Upper lobe of right lung (tissue), 1 donor: ENCODE results near the gene LPCAT3. TPM values are rescaled to one million over a fixed set of nuclear protein-coding genes. Genes with fewer than 3 reads are reported as not detected.
A peak's percentile ranks its signal among the peaks of the same experiment; 100 is the strongest.

Experiments
- ATAC-seq: fragments of 200-7000 bp; cut with Tn5 transposase; one replicate; pipeline ENCODE4 v1.9.1; 2020; ENCODE audit warnings: mild to moderate bottlenecking, moderate library complexity
- DNase-seq: peaks from one replicate; pipeline ENCODE4 v3.0.0-alpha.2; 2020
- H3K27ac ChIP-seq: fragments of 200-600 bp; one replicate; pipeline ENCODE4 v1.8.0; 2022
- H3K27me3 ChIP-seq: fragments of 200-600 bp; one replicate; pipeline ENCODE4 v1.8.0; 2022; ENCODE audit warnings: mild to moderate bottlenecking
- H3K36me3 ChIP-seq: fragments of 200-600 bp; one replicate; pipeline ENCODE4 v1.8.0; 2022
- H3K4me1 ChIP-seq: fragments of 200-600 bp; one replicate; pipeline ENCODE4 v1.8.0; 2022
- H3K4me3 ChIP-seq: fragments of 200-600 bp; one replicate; pipeline ENCODE4 v1.8.0; 2022; ENCODE audit warnings: mild to moderate bottlenecking
- H3K9me3 ChIP-seq: fragments of 200-600 bp; one replicate; pipeline ENCODE4 v1.8.0; 2022
- intact Hi-C: fragments of 100-400 bp; cut with DNase I; formaldehyde crosslinking; loops from one replicate; pipeline ENCODE4 v1.11.0; 2022
- total RNA-seq: library from RNA; stranded (reverse); fragmentation: NEBNext Ultra II Directional; extraction: Animal tissue kit (Norgen Biotek cat#: 25700); gene quantifications from one replicate; pipeline ENCODE4 v1.2.1, GENCODE V29; 2021
- TF ChIP-seq, protein P1 (sequence below): fragments of 200-600 bp; IDR thresholded peaks from one replicate; pipeline ENCODE4 v1.8.0; 2022; ENCODE audit warnings: antibody characterized with exemption
- donor health status: DM: no; HTN: yes; CAD: no; lungs with severe emphysema.

Gene LPCAT3
- total RNA-seq, 1 donor from 2014 or later = 70.5 TPM

DNA sequence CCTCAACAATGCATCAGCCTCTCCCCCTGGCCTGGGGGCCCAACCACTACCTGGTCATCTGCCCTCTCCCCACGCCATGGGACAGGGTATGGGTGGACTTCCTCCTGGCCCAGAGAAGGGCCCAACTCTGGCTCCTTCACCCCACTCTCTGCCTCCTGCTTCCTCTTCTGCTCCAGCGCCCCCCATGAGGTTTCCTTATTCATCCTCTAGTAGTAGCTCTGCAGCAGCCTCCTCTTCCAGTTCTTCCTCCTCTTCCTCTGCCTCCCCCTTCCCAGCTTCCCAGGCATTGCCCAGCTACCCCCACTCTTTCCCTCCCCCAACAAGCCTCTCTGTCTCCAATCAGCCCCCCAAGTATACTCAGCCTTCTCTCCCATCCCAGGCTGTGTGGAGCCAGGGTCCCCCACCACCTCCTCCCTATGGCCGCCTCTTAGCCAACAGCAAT lies 82.1 kb downstream of the LPCAT3 start:
- H3K27ac ChIP-seq = no peak overlapping the region
- peaks cover 39% of the 10 kb centered on the region for H3K36me3 ChIP-seq
- peaks cover 44% of the 10 kb centered on the region for H3K4me1 ChIP-seq
- no peak for ATAC-seq
- no peaks in the 10 kb centered on the region for H3K27me3 ChIP-seq
- intact Hi-C loops = loop anchor here (10.0 kb wide), 1 partner anchor 61 kb away; the partner anchor contains the start of gene SPSB2
- H3K4me3 ChIP-seq = no peak overlapping the region
- TF ChIP-seq, protein P1, sequence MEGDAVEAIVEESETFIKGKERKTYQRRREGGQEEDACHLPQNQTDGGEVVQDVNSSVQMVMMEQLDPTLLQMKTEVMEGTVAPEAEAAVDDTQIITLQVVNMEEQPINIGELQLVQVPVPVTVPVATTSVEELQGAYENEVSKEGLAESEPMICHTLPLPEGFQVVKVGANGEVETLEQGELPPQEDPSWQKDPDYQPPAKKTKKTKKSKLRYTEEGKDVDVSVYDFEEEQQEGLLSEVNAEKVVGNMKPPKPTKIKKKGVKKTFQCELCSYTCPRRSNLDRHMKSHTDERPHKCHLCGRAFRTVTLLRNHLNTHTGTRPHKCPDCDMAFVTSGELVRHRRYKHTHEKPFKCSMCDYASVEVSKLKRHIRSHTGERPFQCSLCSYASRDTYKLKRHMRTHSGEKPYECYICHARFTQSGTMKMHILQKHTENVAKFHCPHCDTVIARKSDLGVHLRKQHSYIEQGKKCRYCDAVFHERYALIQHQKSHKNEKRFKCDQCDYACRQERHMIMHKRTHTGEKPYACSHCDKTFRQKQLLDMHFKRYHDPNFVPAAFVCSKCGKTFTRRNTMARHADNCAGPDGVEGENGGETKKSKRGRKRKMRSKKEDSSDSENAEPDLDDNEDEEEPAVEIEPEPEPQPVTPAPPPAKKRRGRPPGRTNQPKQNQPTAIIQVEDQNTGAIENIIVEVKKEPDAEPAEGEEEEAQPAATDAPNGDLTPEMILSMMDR = no peak
- DNase-seq = no peak
- no peaks in the 10 kb centered on the region for H3K9me3 ChIP-seq

- DNase-seq = no peak
- peaks cover 33% of the 10 kb centered on the region for H3K36me3 ChIP-seq
- peaks cover 50% of the 10 kb centered on the region for H3K4me1 ChIP-seq
- no peak for ATAC-seq
- no peak overlapping the region for H3K27ac ChIP-seq
- TF ChIP-seq, protein P1 = no peak
- H3K9me3 ChIP-seq = no peaks in the 10 kb centered on the region
- intact Hi-C loops = loop anchor here (10.0 kb wide), 1 partner anchor 61 kb away; the partner anchor contains the start of gene SPSB2
- H3K27me3 ChIP-seq = no peaks in the 10 kb centered on the region
- no peak overlapping the region for H3K4me3 ChIP-seq
These were observed 82.7 kb downstream of the LPCAT3 start for GRCh38 chr12:6935371-6936193.

GRCh38 chr12:6934110-6934509 lies 84.2 kb downstream of the LPCAT3 start:
- intact Hi-C loops = loop anchor here (10.0 kb wide), 1 partner anchor 59 kb away; the partner anchor contains the start of gene SPSB2
- H3K27ac ChIP-seq = peak overlapping the region; percentile 42
- DNase-seq (no peak), ATAC-seq (no peak)
- peaks cover 28% of the 10 kb centered on the region for H3K36me3 ChIP-seq
- peaks cover 64% of the 10 kb centered on the region for H3K4me1 ChIP-seq
- TF ChIP-seq, protein P1 = no peak
- no peak overlapping the region for H3K4me3 ChIP-seq
- no peaks in the 10 kb centered on the region for H3K27me3 ChIP-seq
- H3K9me3 ChIP-seq = no peaks in the 10 kb centered on the region

GRCh38 chr12:6932766-6933165 lies 85.5 kb downstream of the LPCAT3 start:
- H3K27ac ChIP-seq = peak overlapping the region; percentile 42
- no peaks in the 10 kb centered on the region for H3K27me3 ChIP-seq
- peaks cover 28% of the 10 kb centered on the region for H3K36me3 ChIP-seq
- intact Hi-C loops = loop anchor here (10.0 kb wide), 1 partner anchor 58 kb away; the partner anchor contains the start of gene SPSB2
- ATAC-seq (no peak), DNase-seq (no peak)
- no peak overlapping the region for H3K4me3 ChIP-seq
- no peaks in the 10 kb centered on the region for H3K9me3 ChIP-seq
- peaks cover 58% of the 10 kb centered on the region for H3K4me1 ChIP-seq
- TF ChIP-seq, protein P1 = no peak

DNA sequence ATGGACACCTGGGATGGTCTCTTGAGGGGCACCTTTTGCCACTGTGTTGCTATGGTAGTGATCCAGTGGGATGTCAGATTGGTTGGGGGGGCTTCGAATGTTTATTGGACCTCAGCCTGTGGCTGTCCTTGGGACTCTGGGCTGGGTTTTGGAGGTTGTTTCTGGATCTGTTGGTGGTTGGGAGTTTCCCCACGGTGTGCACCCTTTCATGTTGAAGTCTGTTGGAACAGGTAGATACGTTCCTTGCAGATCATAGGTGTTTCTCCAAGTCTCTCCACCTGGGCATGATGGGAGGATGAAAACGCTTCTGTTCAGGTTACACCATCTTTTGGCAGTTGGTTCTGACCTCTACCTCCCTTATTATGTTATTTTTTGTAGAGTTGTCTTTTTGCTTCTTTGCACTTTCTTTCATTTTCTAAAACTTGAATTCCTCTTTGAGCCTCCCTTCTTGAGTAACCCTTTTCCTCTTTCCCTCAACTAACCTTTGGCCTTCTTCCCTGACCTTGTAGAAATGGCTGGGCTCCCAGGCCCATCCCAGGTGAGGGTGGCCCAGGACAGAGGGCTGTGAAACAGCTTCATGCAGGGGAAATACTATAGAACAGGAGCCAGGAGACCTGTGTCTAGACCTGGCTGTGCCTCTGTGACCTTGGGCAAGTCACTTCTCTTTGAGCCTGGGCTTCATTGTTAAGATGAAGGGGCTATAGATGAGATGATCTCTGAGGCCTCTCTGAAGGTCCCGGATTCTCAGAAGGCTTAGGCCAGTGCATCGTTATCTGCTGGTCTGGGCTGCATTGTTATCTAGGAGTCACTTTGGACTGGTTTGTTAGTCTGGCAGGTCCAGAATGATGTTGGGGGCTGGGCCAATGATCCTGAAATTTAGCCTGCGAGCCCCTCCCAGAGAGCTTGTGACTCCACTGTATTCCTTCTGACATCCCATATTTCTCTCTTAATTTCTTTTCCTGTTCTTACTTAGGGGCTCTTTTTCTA lies 88.5 kb downstream of the LPCAT3 start:
- Histone ChIP-seq H3K27me3 (no peaks in the 10 kb centered on the region), H3K36me3 (peaks cover 15% of the 10 kb centered on the region), H3K4me3 (peak overlapping the region; percentile 84), H3K9me3 (no peaks in the 10 kb centered on the region), H3K4me1 (peaks cover 71% of the 10 kb centered on the region), H3K27ac (peak overlapping the region; percentile 90)
- ATAC-seq (no peak), DNase-seq (no peak)
- intact Hi-C loops = loop anchor here (10.0 kb wide), 1 partner anchor 55 kb away; the partner anchor contains the start of gene SPSB2
- TF ChIP-seq, protein P1 = no peak
